ENCODE measurements around the gene CHPT1. TPM values are rescaled to one million over a fixed set of nuclear protein-coding genes. Genes with fewer than 3 reads are reported as not detected.

Gene CHPT1
- total and polyA plus RNA-seq, 2 experiments from 2014 or later = 22.2 to 23.0 TPM

DNA sequence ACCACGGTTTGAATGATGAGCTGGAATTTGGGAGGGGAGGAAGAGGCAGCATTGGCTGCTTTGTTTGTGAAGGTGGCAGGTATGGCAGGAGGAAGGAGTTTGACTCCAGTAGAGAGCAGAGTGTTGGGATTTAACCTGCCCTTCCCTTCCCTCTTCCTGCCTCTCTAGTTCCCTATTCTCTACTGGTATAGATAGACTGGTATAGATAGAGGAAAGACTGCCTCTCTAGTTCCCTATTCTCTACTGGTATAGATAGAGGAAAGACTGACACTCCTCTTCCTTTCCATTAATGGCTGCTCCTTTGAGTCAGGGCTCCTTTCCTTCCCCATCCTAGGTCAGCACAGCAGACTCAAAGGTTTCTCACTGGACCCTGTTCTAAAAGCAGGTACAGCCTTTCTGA is 50.3 kb downstream of the CHPT1 start:
- Mint-ChIP-seq H3K9me3 (no peaks in the 10 kb centered on the region), H3K4me3 (no peak overlapping the region), H3K27ac (no peak overlapping the region; the same call in 1 of the 2 replicates), H3K36me3 (ENCODE audit: low read depth) (peaks cover 5% of the 10 kb centered on the region; the same call in 1 of the 3 replicates), H3K4me1 (peaks cover 18% of the 10 kb centered on the region), H3K27me3 (ENCODE audit: insufficient read depth, low read depth, poor library complexity) (peaks cover 2% of the 10 kb centered on the region)
- no peak for DNase-seq (ENCODE audit: low spot score)
- Histone ChIP-seq H3K9me2 (ENCODE audit: insufficient read depth) (no peaks in the 10 kb centered on the region), H3K27me3 (ENCODE audit: insufficient read depth) (no peaks in the 10 kb centered on the region), H3K4me1 (ENCODE audit: insufficient read depth) (peaks cover 8% of the 10 kb centered on the region), H3F3A (replicated peaks; ENCODE audit: low read depth) (no peaks in the 10 kb centered on the region), H3K79me2 (replicated peaks; ENCODE audit: insufficient read depth) (no peaks in the 10 kb centered on the region), H4K20me1 (replicated peaks; ENCODE audit: insufficient read depth) (no peaks in the 10 kb centered on the region; the same call in 1 of the 2 replicates), H3K27ac (ENCODE audit: low read depth) (no peak overlapping the region), H2AFZ (no peak overlapping the region), H3K4me2 (no peak overlapping the region), H3K36me3 (ENCODE audit: insufficient read depth) (peaks cover 6% of the 10 kb centered on the region; the same call in 1 of the 2 replicates), H3K4me3 (no peak overlapping the region)
- ATAC-seq = no peak
- TF ChIP-seq, protein P1, sequence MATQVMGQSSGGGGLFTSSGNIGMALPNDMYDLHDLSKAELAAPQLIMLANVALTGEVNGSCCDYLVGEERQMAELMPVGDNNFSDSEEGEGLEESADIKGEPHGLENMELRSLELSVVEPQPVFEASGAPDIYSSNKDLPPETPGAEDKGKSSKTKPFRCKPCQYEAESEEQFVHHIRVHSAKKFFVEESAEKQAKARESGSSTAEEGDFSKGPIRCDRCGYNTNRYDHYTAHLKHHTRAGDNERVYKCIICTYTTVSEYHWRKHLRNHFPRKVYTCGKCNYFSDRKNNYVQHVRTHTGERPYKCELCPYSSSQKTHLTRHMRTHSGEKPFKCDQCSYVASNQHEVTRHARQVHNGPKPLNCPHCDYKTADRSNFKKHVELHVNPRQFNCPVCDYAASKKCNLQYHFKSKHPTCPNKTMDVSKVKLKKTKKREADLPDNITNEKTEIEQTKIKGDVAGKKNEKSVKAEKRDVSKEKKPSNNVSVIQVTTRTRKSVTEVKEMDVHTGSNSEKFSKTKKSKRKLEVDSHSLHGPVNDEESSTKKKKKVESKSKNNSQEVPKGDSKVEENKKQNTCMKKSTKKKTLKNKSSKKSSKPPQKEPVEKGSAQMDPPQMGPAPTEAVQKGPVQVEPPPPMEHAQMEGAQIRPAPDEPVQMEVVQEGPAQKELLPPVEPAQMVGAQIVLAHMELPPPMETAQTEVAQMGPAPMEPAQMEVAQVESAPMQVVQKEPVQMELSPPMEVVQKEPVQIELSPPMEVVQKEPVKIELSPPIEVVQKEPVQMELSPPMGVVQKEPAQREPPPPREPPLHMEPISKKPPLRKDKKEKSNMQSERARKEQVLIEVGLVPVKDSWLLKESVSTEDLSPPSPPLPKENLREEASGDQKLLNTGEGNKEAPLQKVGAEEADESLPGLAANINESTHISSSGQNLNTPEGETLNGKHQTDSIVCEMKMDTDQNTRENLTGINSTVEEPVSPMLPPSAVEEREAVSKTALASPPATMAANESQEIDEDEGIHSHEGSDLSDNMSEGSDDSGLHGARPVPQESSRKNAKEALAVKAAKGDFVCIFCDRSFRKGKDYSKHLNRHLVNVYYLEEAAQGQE (IDR thresholded peaks at IDR 0.05; ENCODE audit: unreplicated experiment) = no peak
- no peak for TF ChIP-seq EZH2 (IDR thresholded peaks at IDR 0.05; ENCODE audit: low read depth, unreplicated experiment)
- TF ChIP-seq, protein P2, sequence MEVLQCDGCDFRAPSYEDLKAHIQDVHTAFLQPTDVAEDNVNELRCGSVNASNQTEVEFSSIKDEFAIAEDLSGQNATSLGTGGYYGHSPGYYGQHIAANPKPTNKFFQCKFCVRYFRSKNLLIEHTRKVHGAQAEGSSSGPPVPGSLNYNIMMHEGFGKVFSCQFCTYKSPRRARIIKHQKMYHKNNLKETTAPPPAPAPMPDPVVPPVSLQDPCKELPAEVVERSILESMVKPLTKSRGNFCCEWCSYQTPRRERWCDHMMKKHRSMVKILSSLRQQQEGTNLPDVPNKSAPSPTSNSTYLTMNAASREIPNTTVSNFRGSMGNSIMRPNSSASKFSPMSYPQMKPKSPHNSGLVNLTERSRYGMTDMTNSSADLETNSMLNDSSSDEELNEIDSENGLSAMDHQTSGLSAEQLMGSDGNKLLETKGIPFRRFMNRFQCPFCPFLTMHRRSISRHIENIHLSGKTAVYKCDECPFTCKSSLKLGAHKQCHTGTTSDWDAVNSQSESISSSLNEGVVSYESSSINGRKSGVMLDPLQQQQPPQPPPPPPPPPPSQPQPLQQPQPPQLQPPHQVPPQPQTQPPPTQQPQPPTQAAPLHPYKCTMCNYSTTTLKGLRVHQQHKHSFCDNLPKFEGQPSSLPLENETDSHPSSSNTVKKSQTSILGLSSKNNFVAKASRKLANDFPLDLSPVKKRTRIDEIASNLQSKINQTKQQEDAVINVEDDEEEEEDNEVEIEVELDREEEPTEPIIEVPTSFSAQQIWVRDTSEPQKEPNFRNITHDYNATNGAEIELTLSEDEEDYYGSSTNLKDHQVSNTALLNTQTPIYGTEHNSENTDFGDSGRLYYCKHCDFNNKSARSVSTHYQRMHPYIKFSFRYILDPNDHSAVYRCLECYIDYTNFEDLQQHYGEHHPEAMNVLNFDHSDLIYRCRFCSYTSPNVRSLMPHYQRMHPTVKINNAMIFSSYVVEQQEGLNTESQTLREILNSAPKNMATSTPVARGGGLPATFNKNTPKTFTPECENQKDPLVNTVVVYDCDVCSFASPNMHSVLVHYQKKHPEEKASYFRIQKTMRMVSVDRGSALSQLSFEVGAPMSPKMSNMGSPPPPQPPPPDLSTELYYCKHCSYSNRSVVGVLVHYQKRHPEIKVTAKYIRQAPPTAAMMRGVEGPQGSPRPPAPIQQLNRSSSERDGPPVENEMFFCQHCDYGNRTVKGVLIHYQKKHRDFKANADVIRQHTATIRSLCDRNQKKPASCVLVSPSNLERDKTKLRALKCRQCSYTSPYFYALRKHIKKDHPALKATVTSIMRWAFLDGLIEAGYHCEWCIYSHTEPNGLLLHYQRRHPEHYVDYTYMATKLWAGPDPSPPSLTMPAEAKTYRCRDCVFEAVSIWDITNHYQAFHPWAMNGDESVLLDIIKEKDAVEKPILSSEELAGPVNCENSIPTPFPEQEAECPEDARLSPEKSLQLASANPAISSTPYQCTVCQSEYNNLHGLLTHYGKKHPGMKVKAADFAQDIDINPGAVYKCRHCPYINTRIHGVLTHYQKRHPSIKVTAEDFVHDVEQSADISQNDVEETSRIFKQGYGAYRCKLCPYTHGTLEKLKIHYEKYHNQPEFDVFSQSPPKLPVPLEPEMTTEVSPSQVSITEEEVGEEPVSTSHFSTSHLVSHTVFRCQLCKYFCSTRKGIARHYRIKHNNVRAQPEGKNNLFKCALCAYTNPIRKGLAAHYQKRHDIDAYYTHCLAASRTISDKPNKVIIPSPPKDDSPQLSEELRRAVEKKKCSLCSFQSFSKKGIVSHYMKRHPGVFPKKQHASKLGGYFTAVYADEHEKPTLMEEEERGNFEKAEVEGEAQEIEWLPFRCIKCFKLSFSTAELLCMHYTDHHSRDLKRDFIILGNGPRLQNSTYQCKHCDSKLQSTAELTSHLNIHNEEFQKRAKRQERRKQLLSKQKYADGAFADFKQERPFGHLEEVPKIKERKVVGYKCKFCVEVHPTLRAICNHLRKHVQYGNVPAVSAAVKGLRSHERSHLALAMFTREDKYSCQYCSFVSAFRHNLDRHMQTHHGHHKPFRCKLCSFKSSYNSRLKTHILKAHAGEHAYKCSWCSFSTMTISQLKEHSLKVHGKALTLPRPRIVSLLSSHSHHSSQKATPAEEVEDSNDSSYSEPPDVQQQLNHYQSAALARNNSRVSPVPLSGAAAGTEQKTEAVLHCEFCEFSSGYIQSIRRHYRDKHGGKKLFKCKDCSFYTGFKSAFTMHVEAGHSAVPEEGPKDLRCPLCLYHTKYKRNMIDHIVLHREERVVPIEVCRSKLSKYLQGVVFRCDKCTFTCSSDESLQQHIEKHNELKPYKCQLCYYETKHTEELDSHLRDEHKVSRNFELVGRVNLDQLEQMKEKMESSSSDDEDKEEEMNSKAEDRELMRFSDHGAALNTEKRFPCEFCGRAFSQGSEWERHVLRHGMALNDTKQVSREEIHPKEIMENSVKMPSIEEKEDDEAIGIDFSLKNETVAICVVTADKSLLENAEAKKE (CRISPR knock-in tag; IDR thresholded peaks at IDR 0.05) = no peak
- TF ChIP-seq JUNB (IDR thresholded peaks at IDR 0.05; ENCODE audit: unreplicated experiment) = no peak
- no peak for TF ChIP-seq EZH2phosphoT487 (IDR thresholded peaks at IDR 0.05; ENCODE audit: unreplicated experiment)
- no peak for TF ChIP-seq STAT1 (IDR thresholded peaks at IDR 0.05; ENCODE audit: unreplicated experiment)
- no peak for TF ChIP-seq ZNF114 (CRISPR knock-in tag; IDR thresholded peaks at IDR 0.05)
- TF ChIP-seq CREB1 (CRISPR knock-in tag; IDR thresholded peaks at IDR 0.05; ENCODE audit: low read depth) = no peak
- no peak for TF ChIP-seq POLR2AphosphoS5 (IDR thresholded peaks at IDR 0.05; ENCODE audit: low read depth)
- no peak for TF ChIP-seq NANOG (IDR thresholded peaks at IDR 0.05; ENCODE audit: borderline replicate concordance)
- TF ChIP-seq, protein P3, sequence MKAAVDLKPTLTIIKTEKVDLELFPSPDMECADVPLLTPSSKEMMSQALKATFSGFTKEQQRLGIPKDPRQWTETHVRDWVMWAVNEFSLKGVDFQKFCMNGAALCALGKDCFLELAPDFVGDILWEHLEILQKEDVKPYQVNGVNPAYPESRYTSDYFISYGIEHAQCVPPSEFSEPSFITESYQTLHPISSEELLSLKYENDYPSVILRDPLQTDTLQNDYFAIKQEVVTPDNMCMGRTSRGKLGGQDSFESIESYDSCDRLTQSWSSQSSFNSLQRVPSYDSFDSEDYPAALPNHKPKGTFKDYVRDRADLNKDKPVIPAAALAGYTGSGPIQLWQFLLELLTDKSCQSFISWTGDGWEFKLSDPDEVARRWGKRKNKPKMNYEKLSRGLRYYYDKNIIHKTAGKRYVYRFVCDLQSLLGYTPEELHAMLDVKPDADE (IDR thresholded peaks at IDR 0.05) = no peak
- TF ChIP-seq ZNF331 (CRISPR knock-in tag; IDR thresholded peaks at IDR 0.05; ENCODE audit: low read depth) = no peak
- TF ChIP-seq, protein P4, sequence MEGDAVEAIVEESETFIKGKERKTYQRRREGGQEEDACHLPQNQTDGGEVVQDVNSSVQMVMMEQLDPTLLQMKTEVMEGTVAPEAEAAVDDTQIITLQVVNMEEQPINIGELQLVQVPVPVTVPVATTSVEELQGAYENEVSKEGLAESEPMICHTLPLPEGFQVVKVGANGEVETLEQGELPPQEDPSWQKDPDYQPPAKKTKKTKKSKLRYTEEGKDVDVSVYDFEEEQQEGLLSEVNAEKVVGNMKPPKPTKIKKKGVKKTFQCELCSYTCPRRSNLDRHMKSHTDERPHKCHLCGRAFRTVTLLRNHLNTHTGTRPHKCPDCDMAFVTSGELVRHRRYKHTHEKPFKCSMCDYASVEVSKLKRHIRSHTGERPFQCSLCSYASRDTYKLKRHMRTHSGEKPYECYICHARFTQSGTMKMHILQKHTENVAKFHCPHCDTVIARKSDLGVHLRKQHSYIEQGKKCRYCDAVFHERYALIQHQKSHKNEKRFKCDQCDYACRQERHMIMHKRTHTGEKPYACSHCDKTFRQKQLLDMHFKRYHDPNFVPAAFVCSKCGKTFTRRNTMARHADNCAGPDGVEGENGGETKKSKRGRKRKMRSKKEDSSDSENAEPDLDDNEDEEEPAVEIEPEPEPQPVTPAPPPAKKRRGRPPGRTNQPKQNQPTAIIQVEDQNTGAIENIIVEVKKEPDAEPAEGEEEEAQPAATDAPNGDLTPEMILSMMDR (conservative IDR thresholded peaks at IDR 0.05; ENCODE audit: low read depth in 2 of 2) = no peak
